Inferior parietal cortex (tissue), 1 donor: ENCODE results near the gene RASA1.
"Not testable (repeated sequence)": the region's sequence is repeated elsewhere in the genome, so short reads cannot be mapped to it uniquely, and the experiment has no call there.

Experiments used
- DNase-seq: peaks from one replicate; pipeline ENCODE4 v3.0.0-alpha.2; 2016; ENCODE audit errors: extremely low spot score

Gene RASA1

GRCh38 chr5:87267574-87268125 lies at the start of gene RASA1:
Gene RASA1 (plus strand): TSS chr5:87267883. CDS start chr5:87268452, 569 bp downstream.
- DNase-seq = peak; percentile 84

- no peak for DNase-seq
Measured at GRCh38 chr5:87229780-87230179, 37.9 kb upstream of the RASA1 start.

- DNase-seq = no peak
Measured at GRCh38 chr5:87231037-87231808, 36.5 kb upstream of the RASA1 start.

- DNase-seq = no peak
Measured at GRCh38 chr5:87233143-87233542, 34.5 kb upstream of the RASA1 start.

- DNase-seq = no peak
Measured at GRCh38 chr5:87241555-87241954, 26.1 kb upstream of the RASA1 start.

GRCh38 chr5:87242242-87242641 lies 25.4 kb upstream of the RASA1 start:
- DNase-seq = no peak

GRCh38 chr5:87243161-87243844 lies 24.4 kb upstream of the RASA1 start:
- no peak for DNase-seq

GRCh38 chr5:87245451-87245850 lies 22.2 kb upstream of the RASA1 start:
- DNase-seq = no peak

GRCh38 chr5:87246061-87246460 lies 21.6 kb upstream of the RASA1 start:
- DNase-seq = no peak

GRCh38 chr5:87252283-87252605 lies 15.4 kb upstream of the RASA1 start:
- no peak for DNase-seq

GRCh38 chr5:87254035-87254434 lies 13.6 kb upstream of the RASA1 start:
- no peak for DNase-seq

- no peak for DNase-seq
Measured at GRCh38 chr5:87258507-87258906, 9.2 kb upstream of the RASA1 start.

- no peak for DNase-seq
Measured at GRCh38 chr5:87260604-87261192, 7.0 kb upstream of the RASA1 start.

- no peak for DNase-seq
Measured at GRCh38 chr5:87263498-87263897, 4.2 kb upstream of the RASA1 start.

- DNase-seq = no peak
Measured at GRCh38 chr5:87266914-87267573, 639 bp upstream of the RASA1 start.

GRCh38 chr5:87268126-87268969 lies 665 bp downstream of the RASA1 start:
- peak; percentile 75 for DNase-seq

GRCh38 chr5:87268970-87269377 lies 1.3 kb downstream of the RASA1 start:
- DNase-seq = no peak

- DNase-seq = not testable (repeated sequence)
Measured at GRCh38 chr5:87270888-87271287, 3.2 kb downstream of the RASA1 start.

- no peak for DNase-seq
Measured at GRCh38 chr5:87276655-87277054, 9.0 kb downstream of the RASA1 start.

GRCh38 chr5:87277279-87277835 lies 9.7 kb downstream of the RASA1 start:
- no peak for DNase-seq

GRCh38 chr5:87278590-87279100 lies 11.0 kb downstream of the RASA1 start:
- DNase-seq = no peak
